Fibroblast of gingiva (primary cell): ENCODE measurements around the gene NTHL1.

Source experiments
- DNase-seq: peaks from one replicate; pipeline ENCODE4 v3.0.0-alpha.2; 2011; ENCODE audit warnings: low read depth

Gene NTHL1

DNA sequence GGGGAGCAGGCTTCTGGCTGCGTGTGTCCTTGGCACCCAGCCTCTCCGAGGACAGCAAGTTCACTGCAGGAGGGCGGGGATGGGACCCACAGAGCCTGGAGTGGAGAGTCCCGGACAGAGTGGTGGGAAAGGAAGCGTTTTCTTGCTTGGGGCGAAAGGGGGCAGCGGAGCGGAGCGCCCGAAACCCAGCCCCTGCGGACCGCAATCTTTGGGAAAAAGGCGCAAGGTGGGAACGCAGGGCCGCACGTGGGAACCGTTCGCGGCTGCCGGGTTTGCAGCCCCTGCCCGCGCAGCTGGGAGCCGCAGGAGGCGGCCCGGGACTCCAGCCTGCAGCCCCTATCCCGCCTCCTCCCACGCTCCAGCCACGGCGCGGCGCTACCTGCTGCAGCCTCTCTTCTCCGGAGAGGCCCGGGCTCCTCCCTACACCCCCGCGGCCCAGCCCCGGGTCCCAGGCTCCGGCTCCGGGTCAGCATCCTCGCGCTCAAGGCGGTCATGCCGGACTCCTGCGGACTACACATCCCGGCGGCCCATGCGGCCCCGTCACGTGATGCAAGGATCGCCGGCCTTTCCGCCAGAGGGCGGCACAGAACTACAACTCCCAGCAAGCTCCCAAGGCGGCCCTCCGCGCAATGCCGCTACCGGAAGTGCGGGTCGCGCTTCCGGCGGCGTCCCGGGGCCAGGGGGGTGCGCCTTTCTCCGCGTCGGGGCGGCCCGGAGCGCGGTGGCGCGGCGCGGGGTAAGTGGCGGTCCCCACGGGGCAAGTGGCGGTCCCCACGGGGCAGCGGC lies at the start of gene NTHL1, which contains the start of gene TSC2:
TSS of gene NTHL1 (minus strand) at position 505 of the 786 bp plus-strand sequence. CDS start at position 494, 11 bp downstream.
TSS of gene TSC2 (plus strand) at position 656 of the 786 bp plus-strand sequence. CDS start 631 bp downstream, outside the sequence.
- DNase-seq: peak; percentile 95

DNA sequence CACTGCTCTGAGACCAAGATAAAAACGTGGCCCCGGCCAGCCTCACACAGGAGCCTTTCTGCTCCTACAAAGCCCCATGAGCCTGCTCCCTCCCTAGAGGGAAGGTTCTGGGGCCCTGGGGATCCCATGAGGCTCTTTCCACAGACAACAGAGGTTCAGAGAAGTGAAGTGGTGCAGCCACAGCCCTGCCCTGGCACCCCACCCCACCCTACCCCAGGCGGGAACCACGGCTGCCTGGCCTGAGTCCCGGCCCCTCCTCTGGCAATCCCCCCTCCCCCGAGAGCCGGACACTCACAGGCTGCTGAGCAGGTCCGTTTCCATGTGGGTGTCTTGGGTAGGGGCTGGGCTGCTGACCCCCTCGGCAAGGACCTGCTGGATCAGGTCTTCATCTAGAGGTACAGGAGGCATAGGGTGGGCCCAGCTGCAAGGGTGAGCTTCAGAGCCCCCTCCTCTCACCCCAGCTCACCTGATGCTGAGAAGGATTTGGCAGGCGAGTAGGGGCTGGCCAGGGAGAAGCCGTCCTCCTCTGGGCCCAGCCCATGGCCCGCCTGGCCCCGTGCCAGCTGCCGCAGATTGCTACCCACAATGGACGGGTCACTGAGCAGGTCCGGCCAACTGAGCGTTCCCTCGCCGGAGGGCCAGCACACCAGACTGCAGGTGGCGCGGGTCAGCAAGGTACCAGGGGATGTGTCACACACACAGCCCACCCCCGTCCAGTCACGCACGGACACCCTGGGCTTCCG lies 49.4 kb upstream of the NTHL1 start:
- no peak for DNase-seq

DNA sequence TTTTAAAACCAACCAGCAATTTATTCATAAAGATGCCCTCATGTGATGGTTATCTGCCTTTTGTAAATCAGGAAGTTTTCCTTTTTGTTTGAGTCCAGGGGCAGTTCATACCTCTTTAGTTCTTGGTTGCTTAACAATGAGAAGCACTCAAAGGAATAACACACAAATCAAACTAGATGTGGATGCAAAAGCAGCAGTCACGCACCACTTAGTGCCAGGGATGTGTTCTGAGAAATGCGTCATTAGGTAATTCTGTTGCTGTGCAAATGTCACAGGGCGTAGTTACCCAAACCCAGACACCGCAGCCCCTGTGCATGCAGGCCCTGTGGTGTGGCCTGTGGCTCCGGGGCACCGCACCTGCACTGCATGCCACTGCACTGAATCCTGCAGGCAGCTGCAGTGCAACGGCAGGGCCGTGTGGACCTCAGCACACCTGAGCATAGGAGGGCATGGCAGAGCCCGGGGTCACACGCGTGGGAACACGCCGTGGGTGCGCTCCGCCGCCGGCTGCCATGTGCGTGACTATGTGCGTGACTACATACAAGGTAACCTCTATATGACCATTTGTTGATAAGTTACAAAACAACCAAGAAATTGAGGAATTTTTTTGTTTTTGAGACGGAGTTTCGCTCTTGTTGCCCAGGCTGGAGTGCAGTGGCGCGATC lies 48.4 kb upstream of the NTHL1 start:
- DNase-seq: no peak

DNA sequence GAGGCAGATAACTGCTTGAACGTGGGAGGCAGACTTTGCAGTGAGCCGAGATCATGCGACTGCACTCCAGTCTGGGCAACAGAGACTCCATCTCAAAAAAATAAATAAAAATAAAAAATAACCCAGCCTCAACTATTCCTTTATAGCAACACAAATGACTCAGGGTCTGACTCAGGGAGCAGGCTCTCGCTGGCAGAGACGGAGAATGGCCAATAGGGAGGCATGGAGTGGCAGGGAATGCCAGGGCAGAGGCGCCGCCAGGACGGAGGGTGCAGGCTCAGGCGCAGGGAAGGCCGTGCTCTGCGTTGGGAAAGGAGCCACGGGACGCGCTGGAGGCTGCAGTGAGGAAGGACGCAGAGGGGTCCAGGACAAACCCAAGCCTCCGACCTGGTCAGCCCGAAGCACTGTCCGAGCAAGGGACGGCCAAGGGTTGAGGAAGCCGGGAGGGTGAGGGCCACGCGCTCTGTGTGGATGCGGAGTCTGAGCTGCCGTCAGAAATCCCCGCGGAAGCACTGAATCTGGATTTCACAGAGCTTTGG lies 47.8 kb upstream of the NTHL1 start:
- peak; percentile 60 for DNase-seq

DNA sequence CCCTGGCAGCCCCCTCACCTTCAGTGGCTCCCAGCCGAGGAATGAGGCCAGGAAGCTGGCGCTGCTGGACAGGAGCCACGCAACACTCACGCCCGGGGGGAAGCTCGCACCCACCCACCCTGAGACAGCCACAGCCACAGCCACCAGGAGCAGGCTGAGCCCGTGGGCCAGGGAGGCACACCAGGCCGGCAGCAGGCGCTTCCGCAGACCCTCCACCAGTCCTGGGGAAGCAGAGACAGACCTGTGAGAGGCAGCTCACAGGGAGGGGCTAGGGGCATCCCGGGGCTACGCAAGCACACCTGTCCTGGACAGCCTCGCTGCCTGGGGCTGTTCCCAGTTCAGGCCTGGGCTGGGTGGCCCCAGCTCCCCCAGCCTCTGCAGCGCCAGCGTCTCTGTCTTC lies 46.2 kb upstream of the NTHL1 start:
- DNase-seq: no peak

DNA sequence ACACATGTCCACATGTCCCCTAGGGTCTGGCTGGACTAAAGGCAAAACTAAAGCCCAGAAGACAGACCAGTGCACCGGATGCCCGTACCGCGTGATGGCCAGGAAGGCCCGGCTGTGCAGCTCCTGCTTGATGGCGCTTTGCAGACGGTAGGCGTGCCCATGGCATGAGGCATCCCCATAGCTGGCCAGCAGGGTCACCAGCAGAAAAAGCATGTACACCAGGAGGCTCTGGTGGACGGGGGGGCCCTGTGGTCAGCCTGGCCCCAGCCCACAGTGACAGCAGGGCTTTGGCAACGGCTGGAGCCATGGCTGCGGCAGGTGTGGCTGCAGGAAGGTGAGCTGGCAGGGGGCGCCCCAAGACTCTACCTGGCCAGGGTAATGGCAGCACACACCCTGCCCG lies 45.2 kb upstream of the NTHL1 start:
- DNase-seq: no peak

DNA sequence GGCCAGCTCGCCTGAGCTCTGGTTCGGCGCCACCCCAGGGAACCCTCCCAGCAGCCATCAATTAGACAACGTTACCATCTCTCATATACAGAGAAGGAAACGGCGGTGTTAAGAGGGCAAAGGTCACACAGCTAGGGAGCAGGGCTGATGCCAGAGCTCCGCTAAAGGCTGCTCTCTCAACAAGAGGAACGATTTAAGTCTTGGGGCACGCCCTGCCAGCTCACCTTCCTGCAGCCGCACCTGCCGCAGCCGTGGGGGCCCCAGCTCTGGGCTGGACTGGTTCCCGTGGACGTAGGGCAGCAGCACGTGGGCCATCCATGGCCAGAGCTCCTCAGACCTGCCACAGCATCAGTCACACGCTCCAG lies 44.6 kb upstream of the NTHL1 start:
- no peak for DNase-seq

DNA sequence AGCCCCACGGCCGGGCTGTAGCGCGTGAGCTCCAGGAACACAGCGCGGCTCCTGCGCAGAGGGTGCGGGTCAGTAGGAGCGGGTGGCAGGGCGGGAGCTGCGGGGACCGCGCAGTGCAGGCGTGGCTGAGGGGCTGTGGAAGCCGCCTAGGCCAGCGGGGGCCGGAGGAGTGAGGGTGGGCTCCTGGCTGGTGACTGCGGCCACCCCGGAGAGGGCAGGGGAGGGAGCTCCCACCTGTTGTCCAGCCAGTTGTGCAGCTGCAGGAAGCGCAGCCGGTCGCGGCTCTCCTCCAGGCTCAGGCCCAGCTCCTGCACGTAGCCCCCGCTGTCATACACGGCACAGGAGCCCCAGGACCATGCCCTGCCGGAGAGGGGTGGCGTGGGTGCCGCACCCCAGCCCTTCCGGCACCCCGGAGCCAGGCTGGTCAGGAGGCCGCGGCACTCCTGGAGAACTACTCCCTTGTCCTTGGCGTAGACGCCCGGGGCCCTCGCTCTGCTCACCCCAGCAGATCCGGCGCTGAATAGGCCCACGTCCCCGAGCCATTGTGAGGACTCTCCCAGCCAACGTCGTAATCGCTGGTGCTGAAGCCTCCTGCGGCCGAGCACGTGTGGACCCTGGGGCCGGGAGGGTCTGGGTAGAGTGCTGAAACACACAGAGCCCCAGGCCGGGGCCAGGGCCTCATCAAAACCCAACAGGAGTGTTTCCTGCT lies 44.1 kb upstream of the NTHL1 start:
- no peak for DNase-seq

DNA sequence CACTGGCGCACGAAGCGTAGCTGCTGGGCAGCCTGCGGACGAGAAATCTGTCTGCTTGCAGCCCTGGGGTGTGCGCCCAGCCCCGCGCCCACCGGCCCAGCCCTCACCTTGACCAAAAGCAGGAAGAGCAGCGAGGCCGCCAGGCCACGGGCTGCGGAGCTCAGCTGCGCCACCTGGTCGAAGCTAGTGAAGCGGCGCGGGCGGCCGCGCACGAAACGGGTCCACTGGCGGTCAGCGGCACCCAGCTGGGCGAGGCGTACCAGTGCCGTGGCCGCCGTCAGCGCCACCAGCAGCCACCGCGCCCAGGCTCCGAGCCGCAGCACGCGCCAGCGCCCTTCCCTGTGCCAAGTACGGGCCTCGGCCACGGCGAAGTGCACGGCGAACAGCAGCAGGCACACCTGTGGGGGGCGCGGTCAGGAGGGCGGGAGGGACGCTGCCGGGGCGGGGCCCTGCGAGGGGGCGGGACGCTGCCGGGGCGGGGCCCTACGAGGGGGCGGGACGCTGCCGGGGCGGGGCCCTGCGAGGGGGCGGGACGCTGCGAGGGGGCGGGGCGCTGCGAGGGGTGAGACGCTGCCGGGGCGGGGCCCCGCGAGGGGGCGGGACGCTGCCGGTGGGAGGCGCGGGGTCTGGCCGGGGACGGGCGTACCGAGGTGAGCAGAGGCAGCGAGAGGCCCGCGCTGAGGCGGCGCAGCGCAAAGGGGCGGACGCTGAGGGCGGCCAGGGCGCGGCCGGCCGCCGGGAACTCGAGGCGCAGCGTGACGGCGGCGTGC lies 43.3 kb upstream of the NTHL1 start:
- DNase-seq: peak; percentile 37

DNA sequence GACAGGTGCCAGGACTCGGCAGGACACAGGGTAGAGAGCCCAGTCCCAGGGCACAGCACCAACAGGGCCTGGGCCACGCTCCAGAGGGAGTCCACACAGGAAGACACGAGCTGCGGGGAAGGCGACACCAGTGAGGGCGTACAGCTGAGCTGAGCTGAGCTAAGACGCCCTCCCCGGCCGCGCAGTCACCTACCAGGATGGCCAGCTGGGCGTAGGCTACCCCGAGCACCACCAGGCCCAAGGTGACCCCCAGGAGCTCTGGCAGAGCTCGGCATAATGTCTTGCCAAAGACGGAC lies 42.8 kb upstream of the NTHL1 start:
- DNase-seq: no peak

DNA sequence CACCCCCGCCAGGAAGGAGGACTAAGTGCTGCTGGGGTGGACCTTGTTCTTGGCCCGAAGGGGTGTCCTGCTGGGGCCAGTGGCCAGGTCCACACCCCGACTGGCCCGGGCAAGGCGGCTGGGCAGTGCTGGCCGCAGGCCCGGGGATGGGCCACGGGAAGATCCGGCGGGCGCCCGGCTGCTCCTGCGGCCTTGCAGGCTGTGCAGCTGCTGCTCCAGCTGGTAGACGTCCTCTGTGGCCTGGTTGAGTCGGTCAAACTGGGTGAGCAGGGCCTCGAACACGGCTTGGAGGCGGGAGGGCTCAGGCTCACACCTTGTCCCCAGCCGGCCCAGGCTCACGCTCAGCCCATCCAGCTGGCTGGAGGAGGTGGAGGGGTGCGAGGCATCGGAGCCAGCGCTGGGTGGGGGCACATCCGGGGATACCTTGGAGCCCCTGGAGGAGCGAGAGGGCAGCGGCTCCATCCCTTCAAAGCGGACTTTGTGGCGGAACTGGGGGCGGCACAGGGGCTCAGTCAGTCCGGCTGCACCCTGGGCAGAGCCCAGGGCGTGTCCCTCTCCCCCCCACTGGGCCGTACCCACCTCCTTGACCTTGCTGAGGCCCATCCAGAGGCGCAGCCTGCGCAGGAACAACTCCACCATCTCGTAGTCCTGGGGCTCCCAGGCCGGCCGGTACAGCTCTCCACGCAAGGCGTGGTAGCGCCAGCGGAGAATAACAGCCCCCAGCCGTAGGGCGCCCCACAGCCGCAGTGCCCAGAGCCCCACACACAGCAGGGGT lies 42.3 kb upstream of the NTHL1 start:
- no peak for DNase-seq

DNA sequence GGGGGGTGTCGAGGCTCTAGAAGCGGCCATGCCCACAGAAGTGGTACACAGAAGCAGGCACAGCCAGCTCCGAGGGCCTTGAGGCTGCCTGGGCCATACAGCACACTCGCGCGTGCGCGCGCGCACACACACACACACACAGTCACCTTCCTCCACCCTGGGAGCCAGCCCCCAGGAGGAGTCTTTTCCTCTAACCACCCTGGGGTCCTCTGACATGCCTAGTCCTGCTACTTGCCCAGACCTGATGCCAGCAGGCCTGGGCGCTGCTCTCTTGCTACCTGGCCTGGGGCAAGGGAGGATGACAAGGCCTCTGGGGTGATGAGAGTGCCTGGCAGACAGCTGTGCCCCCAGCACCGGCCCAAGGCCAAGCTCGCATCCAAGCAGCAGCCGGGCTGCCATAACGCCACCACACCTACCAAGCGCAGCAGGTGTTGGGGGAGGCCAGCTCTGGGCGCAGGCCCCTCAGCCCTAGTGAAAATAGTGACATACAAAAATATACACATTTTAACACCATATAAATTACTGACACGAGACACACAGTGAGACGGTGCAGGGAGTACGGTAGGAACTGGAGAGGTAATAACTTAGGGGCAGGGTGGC lies 41.2 kb upstream of the NTHL1 start:
- DNase-seq: no peak

DNA sequence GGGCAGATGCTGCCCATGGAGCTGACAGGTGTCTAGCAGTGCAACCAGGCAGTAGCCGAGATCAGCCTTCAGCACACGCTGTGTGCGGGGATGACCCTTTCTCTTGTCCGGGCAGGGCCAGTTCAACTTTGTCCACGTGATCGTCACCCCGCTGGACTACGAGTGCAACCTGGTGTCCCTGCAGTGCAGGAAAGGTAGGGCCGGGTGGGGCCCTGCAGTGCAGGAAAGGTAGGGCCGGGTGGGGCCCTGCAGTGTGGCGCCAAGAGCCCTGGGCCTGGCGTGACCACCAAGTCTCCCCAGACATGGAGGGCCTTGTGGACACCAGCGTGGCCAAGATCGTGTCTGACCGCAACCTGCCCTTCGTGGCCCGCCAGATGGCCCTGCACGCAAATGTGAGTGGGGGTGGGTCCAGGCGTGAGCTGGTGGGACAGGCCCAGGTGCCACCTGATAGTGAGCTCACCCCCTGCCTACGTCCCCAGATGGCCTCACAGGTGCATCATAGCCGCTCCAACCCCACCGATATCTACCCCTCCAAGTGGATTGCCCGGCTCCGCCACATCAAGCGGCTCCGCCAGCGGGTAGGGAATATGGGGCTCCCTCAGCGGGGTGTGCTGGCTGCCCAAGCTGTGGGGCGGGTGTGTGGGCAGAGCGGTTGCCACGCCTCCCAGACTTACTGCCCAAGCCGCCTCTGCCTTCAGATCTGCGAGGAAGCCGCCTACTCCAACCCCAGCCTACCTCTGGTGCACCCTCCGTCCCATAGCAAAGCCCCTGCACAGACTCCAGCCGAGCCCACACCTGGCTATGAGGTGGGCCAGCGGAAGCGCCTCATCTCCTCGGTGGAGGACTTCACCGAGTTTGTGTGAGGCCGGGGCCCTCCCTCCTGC lies 40.4 kb upstream of the NTHL1 start:
- DNase-seq: no peak

DNA sequence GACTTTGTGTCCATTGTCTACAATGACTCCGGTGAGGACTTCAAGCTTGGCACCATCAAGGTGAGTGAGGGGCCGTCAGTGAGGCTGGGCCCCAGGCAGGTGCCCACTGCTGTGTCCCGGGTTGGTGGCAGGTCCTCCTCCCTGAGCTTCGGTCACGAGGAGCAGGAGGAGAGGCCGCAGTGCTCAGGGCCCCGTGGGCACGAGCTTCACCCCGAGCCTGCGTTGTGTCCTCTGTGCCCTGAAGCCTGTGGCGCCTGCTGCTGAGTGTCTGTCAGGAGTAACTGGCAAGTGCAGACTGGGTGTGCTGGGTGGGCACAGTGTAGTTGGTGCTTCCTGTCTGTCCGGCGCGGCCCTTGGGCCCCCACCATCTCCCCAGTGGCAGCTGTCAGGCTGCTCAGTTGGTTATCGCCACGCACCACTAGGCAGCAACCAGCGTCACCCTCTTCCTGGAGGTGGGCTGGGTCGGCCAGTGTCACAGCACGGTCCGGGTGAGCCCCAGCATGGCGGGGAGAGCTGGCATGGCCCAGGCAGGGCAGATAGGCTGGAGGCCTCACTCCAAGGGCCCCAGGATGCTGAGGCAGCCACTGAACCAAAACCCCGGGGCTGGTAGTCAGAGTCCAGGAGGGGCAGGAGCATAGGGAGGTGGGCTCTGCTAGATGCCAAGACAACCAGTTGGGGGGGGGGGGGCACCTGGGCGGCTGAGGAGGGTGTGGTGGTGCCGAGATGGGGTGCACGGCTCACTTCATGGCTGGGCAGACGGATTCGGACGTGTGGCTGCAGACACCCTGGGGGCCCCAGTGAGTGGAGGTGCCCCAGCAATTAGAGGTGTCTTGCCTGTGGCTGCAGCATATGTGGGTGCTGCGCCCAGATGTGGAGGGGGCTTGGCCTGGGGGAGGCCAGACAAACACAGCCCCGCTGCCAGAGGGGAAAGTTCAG lies 39.4 kb upstream of the NTHL1 start:
- no peak for DNase-seq

DNA sequence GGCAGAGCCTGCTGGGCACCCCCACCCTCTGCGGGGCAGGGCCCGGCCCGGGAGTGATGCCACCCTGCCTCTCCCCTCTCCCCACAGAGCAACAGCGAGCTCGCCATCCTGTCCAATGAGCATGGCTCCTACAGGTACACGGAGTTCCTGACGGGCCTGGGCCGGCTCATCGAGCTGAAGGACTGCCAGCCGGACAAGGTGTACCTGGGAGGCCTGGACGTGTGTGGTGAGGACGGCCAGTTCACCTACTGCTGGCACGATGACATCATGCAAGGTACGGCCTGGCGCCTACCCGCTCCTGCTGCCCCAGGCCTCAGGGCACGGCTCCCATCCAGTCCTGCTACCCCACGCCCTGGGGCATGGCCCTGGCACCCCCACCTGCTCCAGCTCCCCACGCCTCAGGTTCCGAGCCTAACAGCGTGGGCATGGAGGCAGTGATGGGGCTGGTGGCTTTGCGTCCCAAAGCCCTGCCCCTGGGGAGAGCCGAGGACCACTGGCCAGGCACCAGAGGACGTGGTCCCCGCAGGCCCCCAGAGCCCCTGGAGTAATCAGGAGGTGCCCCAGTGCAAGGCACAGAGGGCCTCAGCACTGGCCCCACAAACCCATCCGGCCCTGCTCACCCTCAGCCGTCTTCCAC lies 38.6 kb upstream of the NTHL1 start:
- no peak for DNase-seq

DNA sequence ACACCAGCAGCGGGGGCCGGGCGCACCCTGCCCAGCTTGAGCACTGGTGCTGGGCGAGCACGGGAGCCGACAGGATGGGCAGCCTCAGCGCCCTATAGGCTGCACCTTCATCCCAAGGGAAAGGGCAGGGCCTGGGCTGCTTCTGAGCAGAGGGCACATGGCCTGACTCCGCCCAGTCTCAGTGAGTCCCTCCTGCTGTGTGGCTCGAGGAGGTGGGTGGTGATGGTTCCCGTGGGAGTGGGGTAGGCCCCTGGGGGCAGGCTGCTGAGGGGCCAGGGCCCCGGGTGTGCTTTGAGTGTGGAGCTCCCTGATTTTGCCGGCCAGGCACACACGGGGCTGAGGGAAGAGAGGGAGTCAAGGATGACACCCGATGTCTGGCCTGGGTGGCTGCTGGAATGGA lies 38.0 kb upstream of the NTHL1 start:
- DNase-seq: peak; percentile 43

DNA sequence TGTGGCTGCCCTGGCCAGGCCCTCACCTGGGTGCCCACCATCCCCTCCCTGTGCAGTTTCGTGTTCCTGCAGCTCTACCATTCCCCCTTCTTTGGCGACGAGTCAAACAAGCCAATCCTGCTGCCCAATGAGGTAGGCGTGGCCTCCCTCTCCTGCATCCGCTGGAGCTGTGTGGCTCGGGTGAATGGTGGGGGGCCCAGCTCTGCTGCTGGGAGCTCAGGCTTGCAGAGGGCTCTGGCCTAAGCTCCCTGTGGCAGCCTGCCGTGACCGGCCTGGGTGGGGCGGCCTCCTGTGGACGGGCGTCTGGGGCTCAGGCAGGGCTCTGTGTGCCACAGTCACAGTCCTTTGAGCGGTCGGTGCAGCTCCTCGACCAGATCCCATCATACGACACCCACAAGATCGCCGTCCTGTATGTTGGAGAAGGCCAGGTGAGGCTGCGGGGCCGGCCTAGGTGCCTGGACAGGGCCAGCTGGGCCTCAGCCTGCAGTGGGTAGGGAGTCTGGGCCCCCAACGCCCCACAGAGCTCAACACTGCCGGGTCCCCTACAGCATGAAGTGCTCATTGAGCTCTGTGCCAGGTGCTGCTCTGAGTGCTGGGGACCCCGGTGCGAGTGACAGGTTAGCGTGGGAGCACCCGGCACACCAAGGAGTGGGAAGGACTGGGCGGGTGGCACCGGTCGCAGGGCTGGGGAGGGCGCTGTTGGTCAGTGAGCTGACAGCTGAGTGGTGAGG lies 37.4 kb upstream of the NTHL1 start:
- DNase-seq: no peak
